Mammary epithelial cell (primary cell): Measurements from ENCODE around the gene STT3B.

Experiments
- EZH2 ChIP-seq: IDR thresholded peaks from 2 replicates; pipeline ENCODE4 v1.6.1; 2012; ENCODE audit warnings: low read length, inconsistent platforms, borderline replicate concordance
- TF ChIP-seq, protein P1 (sequence below), 2 donors: IDR thresholded peaks in 1 of 2; conservative IDR thresholded peaks in 1 of 2; 2 replicates each; pipeline ENCODE4 v1.5.1; 2011 to 2012; ENCODE audit warnings: inconsistent platforms in 2 of 2, low read length in 2 of 2, mild to moderate bottlenecking in 2 of 2, control low read depth in 1 of 2, low read depth in 1 of 2; ENCODE audit not compliant: insufficient read depth in 1 of 2; ENCODE audit errors: extremely low read depth in 1 of 2

DNA sequence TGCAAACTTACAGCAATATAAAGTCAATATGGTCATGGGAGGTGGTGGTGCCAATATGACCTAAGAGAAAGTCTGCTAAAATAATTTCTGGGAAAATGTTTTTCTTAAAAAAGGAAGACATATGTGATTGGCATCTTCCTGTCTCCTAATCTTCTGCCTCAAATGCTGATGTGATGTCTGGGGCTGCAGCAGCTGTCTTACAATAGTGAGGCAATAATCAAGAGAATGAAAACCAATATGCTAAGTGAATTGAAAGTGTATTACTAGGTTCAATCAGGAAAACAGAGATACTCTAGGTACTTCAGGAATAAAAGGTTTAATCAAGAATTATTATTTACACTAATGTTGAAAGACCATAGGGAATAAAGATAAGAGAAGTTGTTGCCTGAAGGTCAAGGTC, 7.2 kb upstream of the STT3B start:
- TF ChIP-seq, protein P1, sequence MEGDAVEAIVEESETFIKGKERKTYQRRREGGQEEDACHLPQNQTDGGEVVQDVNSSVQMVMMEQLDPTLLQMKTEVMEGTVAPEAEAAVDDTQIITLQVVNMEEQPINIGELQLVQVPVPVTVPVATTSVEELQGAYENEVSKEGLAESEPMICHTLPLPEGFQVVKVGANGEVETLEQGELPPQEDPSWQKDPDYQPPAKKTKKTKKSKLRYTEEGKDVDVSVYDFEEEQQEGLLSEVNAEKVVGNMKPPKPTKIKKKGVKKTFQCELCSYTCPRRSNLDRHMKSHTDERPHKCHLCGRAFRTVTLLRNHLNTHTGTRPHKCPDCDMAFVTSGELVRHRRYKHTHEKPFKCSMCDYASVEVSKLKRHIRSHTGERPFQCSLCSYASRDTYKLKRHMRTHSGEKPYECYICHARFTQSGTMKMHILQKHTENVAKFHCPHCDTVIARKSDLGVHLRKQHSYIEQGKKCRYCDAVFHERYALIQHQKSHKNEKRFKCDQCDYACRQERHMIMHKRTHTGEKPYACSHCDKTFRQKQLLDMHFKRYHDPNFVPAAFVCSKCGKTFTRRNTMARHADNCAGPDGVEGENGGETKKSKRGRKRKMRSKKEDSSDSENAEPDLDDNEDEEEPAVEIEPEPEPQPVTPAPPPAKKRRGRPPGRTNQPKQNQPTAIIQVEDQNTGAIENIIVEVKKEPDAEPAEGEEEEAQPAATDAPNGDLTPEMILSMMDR (conservative IDR thresholded peaks at IDR 0.05 in 1 of 2, IDR thresholded peaks at IDR 0.05 in 1 of 2; ENCODE audit: extremely low read depth in 1 of 2, insufficient read depth in 1 of 2, low read depth in 1 of 2, low read length in 2 of 2) = no peak
- no peak for TF ChIP-seq EZH2
